ENCODE measurements around the gene SENP1.

GRCh38 chr12:48005750-48006021, 100.2 kb downstream of the SENP1 start:
- no peak for TF ChIP-seq ZNF274 (IDR thresholded peaks at IDR 0.05; ENCODE audit: low read depth, low read length)
- TF ChIP-seq SUZ12 (IDR thresholded peaks at IDR 0.05; ENCODE audit: extremely low read depth, insufficient read depth, insufficient read length), result no peak
- no peak for TF ChIP-seq YY1 (IDR thresholded peaks at IDR 0.05; ENCODE audit: insufficient read depth, insufficient read length)

Measured in NT2/D1 (cell line).